ENCODE measurements around the gene SRD5A1. TPM values are rescaled to one million over a fixed set of nuclear protein-coding genes. Genes with fewer than 3 reads are reported as not detected.

SRD5A1 gene
- total and polyA plus RNA-seq, 8 donors: 3.0 to 8.2 (median 6.5) TPM

GRCh38 chr5:6585939-6586646 is 47.1 kb upstream of the SRD5A1 start:
- intact Hi-C loops (cut with DNase I): no loop called here

DNA sequence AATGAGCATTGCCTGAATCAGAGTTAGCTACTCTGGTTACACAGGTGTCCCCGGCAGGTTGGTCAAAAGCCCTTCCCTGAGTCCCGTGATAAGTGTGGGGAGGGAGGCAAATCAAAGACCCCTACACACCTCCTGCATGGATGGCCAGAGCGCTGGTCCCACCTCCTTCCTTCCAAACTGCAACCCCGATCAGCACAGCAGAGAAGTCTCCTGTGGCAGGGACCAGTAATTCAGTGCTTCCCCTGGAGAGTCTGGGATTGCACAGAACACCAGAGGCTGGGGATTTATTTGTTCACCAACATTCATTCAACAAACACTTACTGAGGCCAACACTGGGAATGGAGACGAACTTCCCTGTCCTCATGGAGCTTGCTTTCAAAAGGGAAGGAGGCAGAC is 46.6 kb upstream of the SRD5A1 start:
- H3K9me3 ChIP-seq: no peaks in the 10 kb centered on the region
- intact Hi-C loops (cut with DNase I): no loop called here
- no peak overlapping the region for H3K27ac ChIP-seq
- TF ChIP-seq, protein P1, sequence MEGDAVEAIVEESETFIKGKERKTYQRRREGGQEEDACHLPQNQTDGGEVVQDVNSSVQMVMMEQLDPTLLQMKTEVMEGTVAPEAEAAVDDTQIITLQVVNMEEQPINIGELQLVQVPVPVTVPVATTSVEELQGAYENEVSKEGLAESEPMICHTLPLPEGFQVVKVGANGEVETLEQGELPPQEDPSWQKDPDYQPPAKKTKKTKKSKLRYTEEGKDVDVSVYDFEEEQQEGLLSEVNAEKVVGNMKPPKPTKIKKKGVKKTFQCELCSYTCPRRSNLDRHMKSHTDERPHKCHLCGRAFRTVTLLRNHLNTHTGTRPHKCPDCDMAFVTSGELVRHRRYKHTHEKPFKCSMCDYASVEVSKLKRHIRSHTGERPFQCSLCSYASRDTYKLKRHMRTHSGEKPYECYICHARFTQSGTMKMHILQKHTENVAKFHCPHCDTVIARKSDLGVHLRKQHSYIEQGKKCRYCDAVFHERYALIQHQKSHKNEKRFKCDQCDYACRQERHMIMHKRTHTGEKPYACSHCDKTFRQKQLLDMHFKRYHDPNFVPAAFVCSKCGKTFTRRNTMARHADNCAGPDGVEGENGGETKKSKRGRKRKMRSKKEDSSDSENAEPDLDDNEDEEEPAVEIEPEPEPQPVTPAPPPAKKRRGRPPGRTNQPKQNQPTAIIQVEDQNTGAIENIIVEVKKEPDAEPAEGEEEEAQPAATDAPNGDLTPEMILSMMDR (IDR thresholded peaks at IDR 0.05): no peak
- DNase-seq: no peak
- no peaks in the 10 kb centered on the region for H3K4me1 ChIP-seq
- H3K36me3 ChIP-seq: no peaks in the 10 kb centered on the region
- FAIRE-seq: no peak
- WGBS, 2 donors: 68 to 79% methylated on average over 5 of the region's 5 CpGs
- no peak overlapping the region for H3K4me3 ChIP-seq
- H3K27me3 ChIP-seq: no peaks in the 10 kb centered on the region
- ATAC-seq: no peak

More at GRCh38 chr5:6585939-6586646, 47.1 kb upstream of the SRD5A1 start:
- TF ChIP-seq, protein P1 (IDR thresholded peaks at IDR 0.05): no peak
- no peak overlapping the region for H3K4me3 ChIP-seq
- FAIRE-seq (no peak), DNase-seq (no peak), ATAC-seq (no peak)
- H3K36me3 ChIP-seq: no peaks in the 10 kb centered on the region
- no peaks in the 10 kb centered on the region for H3K27me3 ChIP-seq
- H3K9me3 ChIP-seq: no peaks in the 10 kb centered on the region
- 69 to 79% methylated on average over 15 of the region's 15 CpGs for WGBS, 2 donors
- H3K27ac ChIP-seq: no peak overlapping the region
- H3K4me1 ChIP-seq: no peaks in the 10 kb centered on the region

- TF ChIP-seq, protein P1 (IDR thresholded peaks at IDR 0.05): no peak
- 74 to 82% methylated on average over 9 of the region's 9 CpGs for WGBS, 2 donors
- Histone ChIP-seq H3K4me1 (no peaks in the 10 kb centered on the region), H3K27me3 (no peaks in the 10 kb centered on the region), H3K36me3 (no peaks in the 10 kb centered on the region), H3K9me3 (no peaks in the 10 kb centered on the region), H3K27ac (no peak overlapping the region), H3K4me3 (no peak overlapping the region)
- FAIRE-seq (no peak), DNase-seq (no peak), ATAC-seq (no peak)
- intact Hi-C loops (cut with DNase I): no loop called here
Measured at GRCh38 chr5:6587171-6587570, 46.1 kb upstream of the SRD5A1 start.

DNA sequence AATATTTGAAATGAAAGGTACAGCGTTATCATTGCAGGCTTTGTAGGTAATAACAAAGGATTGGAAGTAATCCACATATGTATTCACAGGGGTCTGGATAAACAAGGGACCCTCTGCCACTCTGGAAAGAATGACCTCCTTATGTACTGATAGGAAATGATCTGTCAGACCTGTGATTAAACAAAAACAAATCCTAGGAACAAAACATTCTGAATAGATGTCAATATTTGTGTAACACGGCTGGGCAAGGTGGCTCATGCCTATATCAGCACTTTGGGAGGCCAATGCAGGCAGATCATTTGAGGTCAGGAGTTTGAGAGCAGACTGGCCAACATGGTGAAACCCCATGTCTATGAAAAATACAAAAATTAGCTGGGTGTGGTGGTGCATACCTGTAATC is 42.7 kb upstream of the SRD5A1 start:
- Histone ChIP-seq H3K4me1 (no peaks in the 10 kb centered on the region), H3K9me3 (no peaks in the 10 kb centered on the region), H3K4me3 (no peak overlapping the region), H3K27me3 (no peaks in the 10 kb centered on the region), H3K27ac (no peak overlapping the region), H3K36me3 (no peaks in the 10 kb centered on the region)
- peak in 1 of 4 donors; percentile 43 for ATAC-seq
- intact Hi-C loops (cut with DNase I): no loop called here
- no peak for FAIRE-seq
- TF ChIP-seq, protein P1 (IDR thresholded peaks at IDR 0.05): no peak
- no peak for DNase-seq
- 40 to 44% methylated on average over 2 of the region's 2 CpGs for WGBS, 2 donors

- no peak overlapping the region for H3K27ac ChIP-seq
- no peak overlapping the region for H3K4me3 ChIP-seq
- H3K36me3 ChIP-seq: peaks cover 0 to 7% (median 0%) of the 10 kb centered on the region in 3 donors
- H3K27me3 ChIP-seq: no peaks in the 10 kb centered on the region
- H3K9me3 ChIP-seq: no peaks in the 10 kb centered on the region
- no peak for FAIRE-seq
- DNase-seq: no peak
- intact Hi-C loops (cut with DNase I): no loop called here
- TF ChIP-seq, protein P1 (IDR thresholded peaks at IDR 0.05): no peak
- H3K4me1 ChIP-seq: no peaks in the 10 kb centered on the region
- WGBS, 2 donors: 86 to 94% methylated on average over 12 of the region's 12 CpGs
- ATAC-seq: no peak
Measured at GRCh38 chr5:6591671-6592288, 41.5 kb upstream of the SRD5A1 start.

All from pancreas (tissue), 10 donors.